Measurements from ENCODE around the gene COQ6. TPM values are rescaled to one million over a fixed set of nuclear protein-coding genes. Genes with fewer than 3 reads are reported as not detected.

The COQ6 gene
- 27.3 TPM for total RNA-seq

DNA sequence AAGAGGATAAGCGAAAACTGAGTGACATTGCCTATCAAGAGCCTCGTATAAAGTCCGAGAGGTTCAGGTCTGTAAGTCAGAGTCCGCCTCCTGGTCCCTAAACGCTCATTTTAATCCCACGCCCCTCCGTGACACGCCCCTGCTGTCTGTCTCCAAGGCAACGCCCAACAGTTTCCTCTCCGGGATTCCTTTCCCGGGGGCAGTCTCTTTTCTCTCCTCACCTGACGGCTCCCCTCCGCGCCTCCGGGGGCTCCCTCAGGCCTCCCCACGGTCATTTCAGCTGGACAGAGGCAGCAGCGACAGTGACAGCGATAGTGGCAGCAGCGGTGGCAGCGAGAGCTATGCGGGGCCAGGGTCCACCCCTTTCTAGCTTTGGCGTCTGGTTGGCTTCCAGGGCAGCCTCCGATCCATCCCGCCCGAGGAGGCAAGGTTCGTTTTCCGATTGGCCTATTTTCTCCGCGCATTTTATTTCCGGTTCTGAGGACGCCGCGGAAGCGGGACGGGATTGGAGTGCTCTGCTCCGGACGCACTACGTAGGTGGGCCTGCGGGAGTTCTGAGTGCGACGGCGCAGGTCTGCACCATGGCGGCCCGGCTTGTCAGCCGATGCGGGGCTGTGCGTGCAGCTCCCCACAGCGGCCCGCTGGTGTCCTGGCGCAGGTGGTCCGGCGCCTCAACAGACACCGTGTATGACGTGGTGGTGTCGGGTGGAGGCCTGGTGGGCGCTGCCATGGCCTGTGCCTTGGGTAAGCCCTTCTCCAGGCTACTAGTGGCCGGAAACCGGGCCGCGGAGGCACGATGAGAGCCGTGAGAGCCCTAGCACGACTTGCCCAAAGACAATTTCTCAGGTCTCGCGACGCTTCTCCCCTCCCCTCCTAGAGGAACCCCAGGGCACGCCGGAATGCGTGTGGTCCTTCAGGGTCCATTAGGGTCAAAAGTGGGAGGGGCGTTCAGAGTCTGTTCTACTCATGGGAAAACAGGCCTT lies at the start of gene COQ6, which contains the start of gene FAM161B:
TSS of gene COQ6 (plus strand) at position 551 of the 983 bp plus-strand sequence. CDS start at position 582, 31 bp downstream.
TSS of gene FAM161B (minus strand) at position 343 of the 983 bp plus-strand sequence. CDS start at position 275, 68 bp downstream.
- DNase-seq (ENCODE audit: extremely low spot score in 2 of 2), result peak; percentile 96
- Histone ChIP-seq H3K9me3 (no peaks in the 10 kb centered on the region), H3K27ac (peak within 1 kb of the TSS; percentile 46), H3K36me3 (peaks cover 0 to 17% of the 10 kb centered on the region in 2 donors), H3K27me3 (no peaks in the 10 kb centered on the region), H3K4me1 (peaks cover 13% of the 10 kb centered on the region), H3K4me3 (peak within 1 kb of the TSS; percentile 62 to 73)
- TF ChIP-seq POLR2AphosphoS5 (IDR thresholded peaks at IDR 0.05; ENCODE audit: insufficient read depth in 1 of 2, low read depth in 1 of 2) (peak; percentile 93 to 94), POLR2A (IDR thresholded peaks at IDR 0.05) (peak in 1 of 2 donors; percentile 13)
- TF ChIP-seq, protein P1, sequence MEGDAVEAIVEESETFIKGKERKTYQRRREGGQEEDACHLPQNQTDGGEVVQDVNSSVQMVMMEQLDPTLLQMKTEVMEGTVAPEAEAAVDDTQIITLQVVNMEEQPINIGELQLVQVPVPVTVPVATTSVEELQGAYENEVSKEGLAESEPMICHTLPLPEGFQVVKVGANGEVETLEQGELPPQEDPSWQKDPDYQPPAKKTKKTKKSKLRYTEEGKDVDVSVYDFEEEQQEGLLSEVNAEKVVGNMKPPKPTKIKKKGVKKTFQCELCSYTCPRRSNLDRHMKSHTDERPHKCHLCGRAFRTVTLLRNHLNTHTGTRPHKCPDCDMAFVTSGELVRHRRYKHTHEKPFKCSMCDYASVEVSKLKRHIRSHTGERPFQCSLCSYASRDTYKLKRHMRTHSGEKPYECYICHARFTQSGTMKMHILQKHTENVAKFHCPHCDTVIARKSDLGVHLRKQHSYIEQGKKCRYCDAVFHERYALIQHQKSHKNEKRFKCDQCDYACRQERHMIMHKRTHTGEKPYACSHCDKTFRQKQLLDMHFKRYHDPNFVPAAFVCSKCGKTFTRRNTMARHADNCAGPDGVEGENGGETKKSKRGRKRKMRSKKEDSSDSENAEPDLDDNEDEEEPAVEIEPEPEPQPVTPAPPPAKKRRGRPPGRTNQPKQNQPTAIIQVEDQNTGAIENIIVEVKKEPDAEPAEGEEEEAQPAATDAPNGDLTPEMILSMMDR (IDR thresholded peaks at IDR 0.05), result no peak
- intact Hi-C loops (cut with DNase I), result no loop called here

DNA sequence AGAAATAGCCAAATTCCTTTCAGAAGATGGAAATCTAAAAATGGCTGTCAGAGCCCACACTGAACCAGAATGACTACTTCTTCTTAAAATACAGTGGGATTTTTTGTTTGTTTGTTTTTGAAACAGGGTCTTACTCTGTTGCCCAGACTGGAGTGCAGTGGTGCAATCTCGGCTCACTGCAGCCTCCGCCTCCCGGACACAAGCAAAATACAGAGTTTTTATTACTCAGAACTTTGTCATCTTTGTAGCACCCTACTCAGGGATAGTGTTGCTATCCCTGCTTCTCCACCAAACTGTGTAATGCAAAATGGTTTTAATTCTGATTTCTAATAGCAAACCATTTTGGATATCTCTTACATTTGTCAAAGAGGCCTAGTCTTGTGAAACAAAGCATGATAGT lies 47.1 kb upstream of the COQ6 start:
- Histone ChIP-seq H3K9me3 (no peaks in the 10 kb centered on the region), H3K27me3 (no peaks in the 10 kb centered on the region), H3K4me1 (no peaks in the 10 kb centered on the region), H3K36me3 (peaks cover 0 to 84% of the 10 kb centered on the region in 2 donors), H3K4me3 (no peak overlapping the region), H3K27ac (no peak overlapping the region)
- intact Hi-C loops (cut with DNase I), result no loop called here
- TF ChIP-seq, protein P1 (IDR thresholded peaks at IDR 0.05), result no peak
- TF ChIP-seq POLR2A (IDR thresholded peaks at IDR 0.05) (no peak), POLR2AphosphoS5 (IDR thresholded peaks at IDR 0.05; ENCODE audit: insufficient read depth in 1 of 2, low read depth in 1 of 2) (no peak)
- DNase-seq (ENCODE audit: extremely low spot score in 2 of 2), result no peak

DNA sequence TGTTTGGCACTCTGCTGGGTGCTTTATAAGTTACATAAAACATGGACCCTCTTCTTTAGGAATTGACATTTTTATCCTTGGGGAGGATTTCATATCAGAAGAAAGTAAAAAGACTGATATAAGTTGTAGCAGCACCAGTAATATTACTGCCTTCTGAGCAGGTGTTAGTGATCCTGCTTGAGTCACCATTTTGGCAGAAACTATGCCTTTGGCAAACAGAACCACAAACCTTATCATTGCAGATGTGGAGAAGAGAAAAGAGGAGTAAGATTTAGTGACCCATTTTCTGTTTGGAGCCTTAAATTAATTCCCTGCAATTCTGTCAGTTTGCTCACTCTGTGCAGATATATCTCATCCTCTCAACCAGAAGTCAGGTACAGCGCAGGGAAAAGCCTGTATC lies 40.4 kb upstream of the COQ6 start:
- no peak for DNase-seq (ENCODE audit: extremely low spot score in 2 of 2)
- intact Hi-C loops (cut with DNase I), result no loop called here
- Histone ChIP-seq H3K4me1 (no peaks in the 10 kb centered on the region), H3K27ac (no peak overlapping the region), H3K4me3 (no peak overlapping the region), H3K27me3 (no peaks in the 10 kb centered on the region), H3K9me3 (no peaks in the 10 kb centered on the region), H3K36me3 (peaks cover 5 to 83% of the 10 kb centered on the region in 2 donors)
- TF ChIP-seq, protein P1 (IDR thresholded peaks at IDR 0.05), result no peak
- TF ChIP-seq POLR2A (IDR thresholded peaks at IDR 0.05) (no peak), POLR2AphosphoS5 (IDR thresholded peaks at IDR 0.05; ENCODE audit: insufficient read depth in 1 of 2, low read depth in 1 of 2) (no peak)

DNA sequence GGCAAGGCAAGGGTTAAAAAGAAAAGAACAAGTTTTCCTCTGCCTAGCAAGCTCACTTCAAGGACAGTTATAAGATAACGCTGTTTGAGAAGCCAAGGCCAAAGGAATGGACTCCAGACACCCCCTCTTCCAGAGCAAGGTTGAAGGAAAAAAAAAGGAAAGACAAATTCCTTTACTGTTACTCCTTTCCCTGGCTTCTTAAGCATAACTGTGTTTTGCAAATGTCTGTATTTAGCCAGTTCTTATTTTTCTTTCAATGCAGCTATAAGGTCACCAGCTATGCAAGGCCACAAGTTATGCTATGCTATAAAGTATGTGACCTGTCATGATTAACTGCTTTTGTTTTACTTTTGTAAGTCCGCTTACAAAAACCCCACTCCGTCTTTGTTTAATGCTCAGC lies 36.8 kb upstream of the COQ6 start:
- no peaks in the 10 kb centered on the region for H3K27me3 ChIP-seq
- H3K4me3 ChIP-seq, result no peak overlapping the region
- no peak for DNase-seq (ENCODE audit: extremely low spot score in 2 of 2)
- TF ChIP-seq POLR2AphosphoS5 (IDR thresholded peaks at IDR 0.05; ENCODE audit: insufficient read depth in 1 of 2, low read depth in 1 of 2), result no peak
- TF ChIP-seq POLR2A (IDR thresholded peaks at IDR 0.05), result no peak
- TF ChIP-seq, protein P1 (IDR thresholded peaks at IDR 0.05), result no peak
- intact Hi-C loops (cut with DNase I), result no loop called here
- H3K9me3 ChIP-seq, result no peaks in the 10 kb centered on the region
- no peak overlapping the region for H3K27ac ChIP-seq
- H3K36me3 ChIP-seq, result peaks cover 5 to 51% of the 10 kb centered on the region in 2 donors
- H3K4me1 ChIP-seq, result no peaks in the 10 kb centered on the region

All from vagina (tissue), 2 donors.